Kidney (tissue), 14 donors: ENCODE data around the gene JAK1. TPM values are rescaled to one million over a fixed set of nuclear protein-coding genes. Genes with fewer than 3 reads are reported as not detected.

Source experiments
- DNase-seq, 5 donors: peaks; one replicate each; pipeline ENCODE4 v3.0.0-alpha.2; 2013 to 2020
- FAIRE-seq: peaks from 2 replicates; lab custom pipeline; 2012; peaks lifted over from hg19 to GRCh38; lab: Jason Lieb, UNC
- H3K27ac ChIP-seq, 2 donors: one replicate each; pipeline ENCODE4 v1.7.0; 2013; ENCODE audit warnings: low read depth in 2 of 2, low read length in 2 of 2, inconsistent platforms in 1 of 2
- H3K27me3 ChIP-seq: one replicate; pipeline ENCODE4 v1.7.1; 2013; ENCODE audit warnings: low read length, inconsistent platforms; ENCODE audit not compliant: control insufficient read depth, insufficient read depth
- H3K36me3 ChIP-seq, 3 donors: one replicate each; pipeline versions ENCODE4 v1.7.0 to v1.7.1; 2013; ENCODE audit warnings: low read length in 3 of 3, control low read depth in 1 of 3, inconsistent platforms in 1 of 3; ENCODE audit not compliant: insufficient read depth in 3 of 3, control insufficient read depth in 2 of 3
- H3K4me1 ChIP-seq, 3 donors: one replicate each; pipeline versions ENCODE4 v1.7.0 to v1.7.1; 2013; ENCODE audit warnings: low read length in 3 of 3, inconsistent platforms in 1 of 3, low read depth in 1 of 3; ENCODE audit not compliant: control insufficient read depth in 2 of 3, insufficient read depth in 2 of 3
- H3K4me3 ChIP-seq, 3 donors: one replicate each; pipeline versions ENCODE4 v1.7.0 to v1.8.1; 2013; ENCODE audit warnings: low read length in 3 of 3, control low read depth in 1 of 3, inconsistent platforms in 1 of 3
- H3K9ac ChIP-seq, 3 donors: one replicate each; pipeline versions ENCODE4 v1.7.0 to v1.7.1; 2013; ENCODE audit warnings: low read length in 3 of 3, control low read depth in 1 of 3, inconsistent platforms in 1 of 3
- H3K9me3 ChIP-seq, 3 donors: one replicate each; pipeline versions ENCODE4 v1.7.0 to v1.7.1; 2013; ENCODE audit warnings: low read length in 3 of 3, control low read depth in 1 of 3, inconsistent platforms in 1 of 3; ENCODE audit not compliant: control insufficient read depth in 2 of 3, insufficient read depth in 1 of 3
- intact Hi-C: fragments of 100-400 bp; cut with DNase I; formaldehyde crosslinking; loops from one replicate; pipeline ENCODE4 v1.11.1; 2022
- polyA plus RNA-seq: library from polyadenylated mRNA; stranded (reverse); fragments of 350-450 nt; fragmentation: Illumina TruSeq; extraction: RNeasy Lipid Tissue Mini Kit (QIAGEN cat#74804); gene quantifications from one replicate; pipeline ENCODE4 v1.2.3, GENCODE V29; 2014; ENCODE audit warnings: low read depth, low replicate concordance; ENCODE audit not compliant: insufficient read depth
- total RNA-seq: library from RNA; stranded (reverse); fragmentation: NEBNext Ultra II Directional; extraction: Animal tissue kit (Norgen Biotek cat#: 25700); gene quantifications from one replicate; pipeline ENCODE4 v1.2.1, GENCODE V29; 2021
- TF ChIP-seq, protein P1 (sequence below): IDR thresholded peaks from 3 replicates; pipeline ENCODE4 v1.5.1; 2012; ENCODE audit warnings: mild to moderate bottlenecking, moderate library complexity, borderline replicate concordance; ENCODE audit not compliant: insufficient read depth; ENCODE audit errors: extremely low read depth
- donor health status: control.
- donor health status: control.
- donor health status: control.
- donor health status: control.
- donor health status: control.
- donor health status: DM: yes; HTN: yes; CAD: no.
- donor health status: Normal renal cell carcinoma (clear cell type).

The JAK1 gene
- total and polyA plus RNA-seq, 2 donors from 2014 or later, result 33.6 to 173 TPM

DNA sequence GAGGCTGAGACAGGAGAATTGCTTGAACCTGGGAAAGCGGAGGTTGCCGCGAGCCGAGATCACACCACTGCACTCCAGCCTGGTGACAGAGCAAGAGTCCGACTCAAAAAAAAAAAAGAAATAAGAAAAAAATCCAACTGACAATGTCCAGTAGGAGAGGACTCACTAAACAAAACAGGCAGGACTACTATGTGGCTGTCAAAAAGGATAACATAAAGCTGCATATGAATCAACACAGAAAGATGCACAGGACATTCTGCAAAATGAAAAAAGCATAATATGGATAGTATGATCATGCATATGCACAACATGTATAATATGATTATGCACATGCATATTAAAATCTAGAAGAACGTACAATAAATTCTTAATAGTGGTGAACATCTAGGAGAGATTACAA, 80.7 kb downstream of the JAK1 start:
- Histone ChIP-seq H3K36me3 (peaks cover 0 to 16% (median 2%) of the 10 kb centered on the region in 3 donors), H3K27me3 (no peaks in the 10 kb centered on the region), H3K4me3 (no peak overlapping the region), H3K9me3 (no peaks in the 10 kb centered on the region), H3K9ac (no peak overlapping the region), H3K27ac (no peak overlapping the region), H3K4me1 (peaks cover 0 to 3% (median under 1%) of the 10 kb centered on the region in 3 donors)
- no peak for FAIRE-seq
- no peak for DNase-seq
- intact Hi-C loops, result no loop called here
- TF ChIP-seq, protein P1, sequence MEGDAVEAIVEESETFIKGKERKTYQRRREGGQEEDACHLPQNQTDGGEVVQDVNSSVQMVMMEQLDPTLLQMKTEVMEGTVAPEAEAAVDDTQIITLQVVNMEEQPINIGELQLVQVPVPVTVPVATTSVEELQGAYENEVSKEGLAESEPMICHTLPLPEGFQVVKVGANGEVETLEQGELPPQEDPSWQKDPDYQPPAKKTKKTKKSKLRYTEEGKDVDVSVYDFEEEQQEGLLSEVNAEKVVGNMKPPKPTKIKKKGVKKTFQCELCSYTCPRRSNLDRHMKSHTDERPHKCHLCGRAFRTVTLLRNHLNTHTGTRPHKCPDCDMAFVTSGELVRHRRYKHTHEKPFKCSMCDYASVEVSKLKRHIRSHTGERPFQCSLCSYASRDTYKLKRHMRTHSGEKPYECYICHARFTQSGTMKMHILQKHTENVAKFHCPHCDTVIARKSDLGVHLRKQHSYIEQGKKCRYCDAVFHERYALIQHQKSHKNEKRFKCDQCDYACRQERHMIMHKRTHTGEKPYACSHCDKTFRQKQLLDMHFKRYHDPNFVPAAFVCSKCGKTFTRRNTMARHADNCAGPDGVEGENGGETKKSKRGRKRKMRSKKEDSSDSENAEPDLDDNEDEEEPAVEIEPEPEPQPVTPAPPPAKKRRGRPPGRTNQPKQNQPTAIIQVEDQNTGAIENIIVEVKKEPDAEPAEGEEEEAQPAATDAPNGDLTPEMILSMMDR, result no peak

DNA sequence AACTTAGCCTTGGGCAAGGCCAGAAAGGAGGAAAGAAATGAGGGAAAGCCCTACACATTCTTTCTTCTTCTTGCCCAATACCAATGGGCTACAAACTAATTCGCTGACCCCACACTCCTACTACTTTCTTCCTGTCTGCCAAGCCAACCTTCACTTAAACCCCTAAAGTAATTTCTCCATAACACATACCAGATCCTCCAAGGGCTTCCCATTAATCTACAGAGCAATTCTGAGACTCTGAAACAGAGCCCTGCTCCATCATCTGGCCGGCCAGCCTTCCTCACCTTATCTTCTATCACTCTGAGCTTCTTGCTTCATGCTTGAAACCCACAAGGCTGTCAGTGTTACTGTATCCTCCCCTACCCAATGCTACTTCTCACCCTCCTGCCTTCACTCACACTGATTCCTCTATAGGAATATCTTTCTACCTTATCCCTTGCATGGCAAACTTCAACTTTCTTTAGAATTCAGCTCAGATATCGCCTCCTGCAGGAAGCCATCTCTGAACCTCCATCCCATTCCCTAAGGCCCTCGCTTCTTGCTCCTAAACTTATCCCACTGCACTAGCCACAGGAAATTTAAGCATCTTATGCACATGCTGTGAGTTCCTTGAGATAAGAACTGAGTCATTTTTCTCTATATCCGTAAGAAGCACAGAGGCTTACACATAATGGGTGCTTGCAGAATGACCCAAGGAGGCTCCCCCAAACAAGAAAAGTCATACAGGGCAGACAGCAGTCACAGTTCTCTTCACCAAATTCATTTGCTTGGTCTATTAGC, 81.9 kb downstream of the JAK1 start:
- FAIRE-seq (no peak), DNase-seq (no peak)
- Histone ChIP-seq H3K36me3 (peaks cover 0 to 16% (median 2%) of the 10 kb centered on the region in 3 donors), H3K27ac (no peak overlapping the region), H3K4me1 (peaks cover 0 to 3% (median 0%) of the 10 kb centered on the region in 3 donors), H3K27me3 (no peaks in the 10 kb centered on the region), H3K4me3 (no peak overlapping the region), H3K9me3 (no peaks in the 10 kb centered on the region), H3K9ac (no peak overlapping the region)
- intact Hi-C loops, result no loop called here
- TF ChIP-seq, protein P1, result no peak

- DNase-seq (no peak), FAIRE-seq (no peak)
- TF ChIP-seq, protein P1, result no peak
- intact Hi-C loops, result no loop called here
- no peaks in the 10 kb centered on the region for H3K9me3 ChIP-seq
- peaks cover 0 to under 1% (median 0%) of the 10 kb centered on the region in 3 donors for H3K4me1 ChIP-seq
- H3K9ac ChIP-seq, result no peak overlapping the region
- no peak overlapping the region for H3K27ac ChIP-seq
- no peak overlapping the region for H3K4me3 ChIP-seq
- no peaks in the 10 kb centered on the region for H3K27me3 ChIP-seq
- H3K36me3 ChIP-seq, result peaks cover 0 to 25% (median 2%) of the 10 kb centered on the region in 3 donors
Measured at GRCh38 chr1:64882574-64883255, 83.6 kb downstream of the JAK1 start.
